A673 (cell line): Measurements from ENCODE around the gene VPS13D.

Source experiments
- EZH2 ChIP-seq: fragments of 200-600 bp; sonication (generic); IDR thresholded peaks from 2 replicates; pipeline ENCODE4 v1.6.1; 2017; ENCODE audit warnings: borderline replicate concordance, low read depth, mild to moderate bottlenecking, mixed read lengths, antibody characterized with exemption, low read length; ENCODE audit not compliant: poor library complexity, severe bottlenecking
- TF ChIP-seq, protein P1 (sequence below): fragments of 300-800, 200-600 bp; sonication (generic); conservative IDR thresholded peaks from 2 replicates; pipeline ENCODE4 v1.5.1; 2017; ENCODE audit warnings: low read depth, mild to moderate bottlenecking, antibody characterized with exemption, low read length, moderate library complexity, mixed read lengths

DNA sequence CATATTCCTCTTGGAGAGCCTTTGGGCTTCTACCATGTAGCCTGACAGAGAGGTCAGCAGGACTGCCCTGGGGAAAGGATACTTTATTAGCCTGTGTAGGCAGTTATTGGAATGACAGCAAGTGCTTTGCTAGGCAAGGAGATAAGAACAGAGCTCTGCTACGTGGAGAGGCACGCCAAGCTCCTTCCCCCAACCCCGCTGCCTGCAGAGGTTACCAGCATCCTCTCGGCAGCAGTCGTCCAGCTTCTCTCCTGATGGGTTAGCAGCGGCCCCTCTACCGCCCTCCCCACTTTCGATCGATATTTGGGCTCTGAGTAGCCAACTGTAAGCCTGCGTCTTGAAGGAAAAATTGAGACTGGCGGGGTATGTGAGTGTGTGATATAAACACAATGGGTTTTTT lies 265.9 kb downstream of the VPS13D start:
- TF ChIP-seq, protein P1, sequence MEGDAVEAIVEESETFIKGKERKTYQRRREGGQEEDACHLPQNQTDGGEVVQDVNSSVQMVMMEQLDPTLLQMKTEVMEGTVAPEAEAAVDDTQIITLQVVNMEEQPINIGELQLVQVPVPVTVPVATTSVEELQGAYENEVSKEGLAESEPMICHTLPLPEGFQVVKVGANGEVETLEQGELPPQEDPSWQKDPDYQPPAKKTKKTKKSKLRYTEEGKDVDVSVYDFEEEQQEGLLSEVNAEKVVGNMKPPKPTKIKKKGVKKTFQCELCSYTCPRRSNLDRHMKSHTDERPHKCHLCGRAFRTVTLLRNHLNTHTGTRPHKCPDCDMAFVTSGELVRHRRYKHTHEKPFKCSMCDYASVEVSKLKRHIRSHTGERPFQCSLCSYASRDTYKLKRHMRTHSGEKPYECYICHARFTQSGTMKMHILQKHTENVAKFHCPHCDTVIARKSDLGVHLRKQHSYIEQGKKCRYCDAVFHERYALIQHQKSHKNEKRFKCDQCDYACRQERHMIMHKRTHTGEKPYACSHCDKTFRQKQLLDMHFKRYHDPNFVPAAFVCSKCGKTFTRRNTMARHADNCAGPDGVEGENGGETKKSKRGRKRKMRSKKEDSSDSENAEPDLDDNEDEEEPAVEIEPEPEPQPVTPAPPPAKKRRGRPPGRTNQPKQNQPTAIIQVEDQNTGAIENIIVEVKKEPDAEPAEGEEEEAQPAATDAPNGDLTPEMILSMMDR: no peak
- TF ChIP-seq EZH2: no peak
